Tibial nerve (tissue), 4 donors: ENCODE measurements around the gene CCDC61. TPM values are rescaled to one million over a fixed set of nuclear protein-coding genes. Genes with fewer than 3 reads are reported as not detected.

ENCODE experiments used
- DNase-seq, 2 donors: peaks; one replicate each; pipeline ENCODE4 v3.0.0-alpha.2; 2019; ENCODE audit warnings: low spot score in 2 of 2
- H3K27ac ChIP-seq, 4 donors: fragments of 200-600 bp; sonication (generic) in 3 of 4; one replicate each; pipeline ENCODE4 v1.5.1; 2017 to 2019; ENCODE audit warnings: mild to moderate bottlenecking in 1 of 4
- H3K27me3 ChIP-seq, 2 donors: fragments of 200-600 bp; sonication (generic) in 1 of 2; one replicate each; pipeline versions ENCODE4 v1.5.1 to v1.6.0; 2017 to 2019
- H3K36me3 ChIP-seq, 3 donors: fragments of 200-600 bp; sonication (generic); one replicate each; pipeline ENCODE4 v1.5.1; 2018 to 2019
- H3K4me1 ChIP-seq, 4 donors: fragments of 200-600 bp; sonication (generic) in 3 of 4; one replicate each; pipeline ENCODE4 v1.5.1; 2017 to 2019
- H3K4me3 ChIP-seq, 4 donors: fragments of 200-600 bp; sonication (generic) in 3 of 4; one replicate each; pipeline ENCODE4 v1.5.1; 2017 to 2019; ENCODE audit warnings: mild to moderate bottlenecking in 1 of 4, moderate library complexity in 1 of 4
- H3K9me3 ChIP-seq, 4 donors: fragments of 200-600 bp; sonication (generic) in 3 of 4; one replicate each; pipeline ENCODE4 v1.5.1; 2017 to 2019
- CTCF ChIP-seq, 5 experiments: fragments of 200-600 bp in 3 of 5; fragments of 450-650 bp in 2 of 5; sonication (generic) in 3 of 5; IDR thresholded peaks; one replicate each; pipeline ENCODE4 v1.5.1; 2016 to 2019; ENCODE audit warnings: antibody characterized with exemption in 5 of 5, mild to moderate bottlenecking in 3 of 5, moderate library complexity in 2 of 5
- EP300 ChIP-seq, 2 donors: sonication (generic); formaldehyde crosslinking; IDR thresholded peaks; one replicate each; pipeline ENCODE4 v1.6.1; 2017; ENCODE audit warnings: antibody characterized with exemption in 2 of 2, mild to moderate bottlenecking in 1 of 2
- POLR2A ChIP-seq, 2 donors: fragments of 450-650 bp; IDR thresholded peaks; one replicate each; pipeline ENCODE4 v1.6.1; 2017; ENCODE audit warnings: antibody characterized with exemption in 2 of 2, mild to moderate bottlenecking in 2 of 2, moderate library complexity in 2 of 2
- WGBS, 2 donors: methylation state at CpG; one replicate each; pipeline ENCODE4 v1.1.5; 2018; 5-methylcytosine and 5-hydroxymethylcytosine counted together
- total RNA-seq, 4 donors: library from RNA; depleted of rRNA; stranded (reverse); fragments of >200 nt; gene quantifications; one replicate each; pipeline ENCODE4 v1.1.0, GENCODE V29; 2016

The CCDC61 gene
- total RNA-seq, 4 donors from 2014 or later = 16.2 to 31.4 (median 21.3) TPM

- 52 to 63% methylated on average over 3 of the region's 3 CpGs for WGBS, 2 donors
- H3K4me3 ChIP-seq = no peak overlapping the region
- peaks cover 0 to 11% (median 0%) of the 10 kb centered on the region in 3 donors for H3K36me3 ChIP-seq
- no peak for DNase-seq
- peaks cover 0 to 12% of the 10 kb centered on the region in 2 donors for H3K27me3 ChIP-seq
- peaks cover 0 to 10% (median 0%) of the 10 kb centered on the region in 4 donors for H3K9me3 ChIP-seq
- no peaks in the 10 kb centered on the region for H3K4me1 ChIP-seq
- H3K27ac ChIP-seq = no peak overlapping the region
- TF ChIP-seq EP300 (IDR thresholded peaks at IDR 0.05) (no peak), CTCF (IDR thresholded peaks at IDR 0.05) (no peak)
These were observed 41.5 kb downstream of the CCDC61 start for GRCh38 chr19:46036744-46037128.

GRCh38 chr19:46040125-46040524 is 44.9 kb downstream of the CCDC61 start:
- Histone ChIP-seq H3K4me3 (no peak overlapping the region), H3K9me3 (peaks cover 0 to 26% (median 0%) of the 10 kb centered on the region in 4 donors), H3K27me3 (peaks cover 0 to 12% of the 10 kb centered on the region in 2 donors), H3K36me3 (peaks cover 0 to 20% (median 0%) of the 10 kb centered on the region in 3 donors), H3K27ac (no peak overlapping the region), H3K4me1 (no peaks in the 10 kb centered on the region)
- WGBS, 2 donors = 81 to 82% methylated on average over 6 of the region's 6 CpGs
- no peak for DNase-seq
- no peak for TF ChIP-seq POLR2A (IDR thresholded peaks at IDR 0.05)

GRCh38 chr19:46040952-46041500 is 45.8 kb downstream of the CCDC61 start, which contains the start of gene IGFL4:
Gene IGFL4, minus strand, starts transcription at chr19:46041002. Its CDS starts 40 bp downstream, at chr19:46040962.
- Histone ChIP-seq H3K9me3 (peaks cover 0 to 35% (median 0%) of the 10 kb centered on the region in 4 donors), H3K4me1 (no peaks in the 10 kb centered on the region), H3K4me3 (no peak within 1 kb of the TSS), H3K27me3 (peaks cover 0 to 6% of the 10 kb centered on the region in 2 donors), H3K36me3 (peaks cover 0 to 20% (median 0%) of the 10 kb centered on the region in 3 donors), H3K27ac (no peak within 1 kb of the TSS)
- 66 to 67% methylated on average over 7 of the region's 7 CpGs for WGBS, 2 donors
- TF ChIP-seq EP300 (IDR thresholded peaks at IDR 0.05) (no peak), POLR2A (IDR thresholded peaks at IDR 0.05) (no peak), CTCF (IDR thresholded peaks at IDR 0.05) (no peak)
- DNase-seq = no peak

- Histone ChIP-seq H3K27me3 (peaks cover 0 to 6% of the 10 kb centered on the region in 2 donors), H3K27ac (no peak overlapping the region), H3K4me1 (no peaks in the 10 kb centered on the region), H3K9me3 (peaks cover 0 to 40% (median 0%) of the 10 kb centered on the region in 4 donors), H3K4me3 (no peak overlapping the region), H3K36me3 (peaks cover 0 to 20% (median 0%) of the 10 kb centered on the region in 3 donors)
- TF ChIP-seq EP300 (IDR thresholded peaks at IDR 0.05) = no peak
- 80 to 84% methylated on average over 5 of the region's 5 CpGs for WGBS, 2 donors
- DNase-seq = no peak
These were observed 47.1 kb downstream of the CCDC61 start for GRCh38 chr19:46042252-46042883.

GRCh38 chr19:46043519-46043918 is 48.3 kb downstream of the CCDC61 start:
- Histone ChIP-seq H3K36me3 (peaks cover 0 to 20% (median 0%) of the 10 kb centered on the region in 3 donors), H3K27ac (no peak overlapping the region), H3K4me1 (no peaks in the 10 kb centered on the region), H3K27me3 (peaks cover 0 to 6% of the 10 kb centered on the region in 2 donors), H3K9me3 (peaks cover 0 to 43% (median 0%) of the 10 kb centered on the region in 4 donors), H3K4me3 (no peak overlapping the region)
- 97% methylated on average over 1 of the region's 1 CpG for WGBS, 2 donors
- TF ChIP-seq CTCF (IDR thresholded peaks at IDR 0.05) (no peak), EP300 (IDR thresholded peaks at IDR 0.05) (no peak), POLR2A (IDR thresholded peaks at IDR 0.05) (no peak)
- DNase-seq = no peak

GRCh38 chr19:46049597-46049996 is 54.3 kb downstream of the CCDC61 start:
- no peak for DNase-seq
- Histone ChIP-seq H3K4me1 (no peaks in the 10 kb centered on the region), H3K4me3 (no peak overlapping the region), H3K27ac (no peak overlapping the region), H3K9me3 (peaks cover 0 to 43% (median 0%) of the 10 kb centered on the region in 4 donors), H3K36me3 (no peaks in the 10 kb centered on the region), H3K27me3 (no peaks in the 10 kb centered on the region)
- no peak for TF ChIP-seq EP300 (IDR thresholded peaks at IDR 0.05)
- no peak for TF ChIP-seq CTCF (IDR thresholded peaks at IDR 0.05)
- no peak for TF ChIP-seq POLR2A (IDR thresholded peaks at IDR 0.05)
- 28 to 48% methylated on average over 7 of the region's 7 CpGs for WGBS, 2 donors
